ENCODE measurements around the gene ATL3. TPM values are rescaled to one million over a fixed set of nuclear protein-coding genes. Genes with fewer than 3 reads are reported as not detected.

Gene ATL3
- total and polyA plus RNA-seq, 2 of the 4 experiments (the other 2 are of a cell fraction) = 19.9 to 131 TPM

DNA sequence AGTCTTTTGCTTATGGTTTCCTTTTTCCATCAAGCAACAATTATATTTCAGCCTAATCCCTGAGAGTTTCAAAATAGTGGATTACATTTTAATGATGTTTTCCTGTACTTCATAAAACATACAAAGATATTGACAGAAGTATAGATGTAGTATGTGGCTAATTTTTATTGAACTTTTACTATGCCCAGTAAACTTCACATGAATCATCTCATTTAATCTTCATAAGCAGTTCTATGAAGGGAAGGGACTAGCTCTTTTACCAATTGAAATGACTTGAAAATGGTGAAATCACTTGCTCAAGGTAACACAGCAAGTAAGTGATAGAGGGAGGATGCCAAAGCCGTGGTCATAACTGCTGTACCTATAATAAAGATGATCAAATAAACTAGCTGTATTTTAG lies 37.6 kb upstream of the ATL3 start:
- H2AFZ ChIP-seq (replicated peaks; ENCODE audit: low read length, poor library complexity) = no peak overlapping the region
- DNase-seq (no peak), ATAC-seq (ENCODE audit: low read depth) (no peak)
- no peak overlapping the region for H2BK5ac ChIP-seq (ENCODE audit: low read depth, low read length, poor library complexity, severe bottlenecking)
- WGBS, 2 experiments (ENCODE audit: extremely low coverage in 2 of 2, insufficient read length in 1 of 2) = no CpG with 5 or more reads among the region's 1 CpG
- CTCF ChIA-PET = interaction anchor here (0.6 kb wide), 1 partner anchor 11 kb away, joined by 3 read pairs; no protein-coding TSS in a partner anchor
- H4K91ac ChIP-seq (ENCODE audit: insufficient read depth, low read depth, low read length) = no peak overlapping the region
- H4K5ac ChIP-seq (ENCODE audit: low read depth, low read length) = no peak overlapping the region
- H3K4me2 ChIP-seq (ENCODE audit: low read depth, low read length) = no peak overlapping the region
- no peak overlapping the region for H2BK120ac ChIP-seq (ENCODE audit: low read depth, low read length)
- H3K27me3 ChIP-seq (ENCODE audit: control insufficient read depth, insufficient read depth, low read length) = no peaks in the 10 kb centered on the region
- no peak overlapping the region for H2BK15ac ChIP-seq (ENCODE audit: low read depth, low read length)
- dilution Hi-C loops (cut with HindIII; ENCODE audit: low sequenced_read_pairs, unreplicated experiment) = no loop called here
- H3K23ac ChIP-seq (ENCODE audit: low read depth, low read length) = no peak overlapping the region
- H4K20me1 ChIP-seq (ENCODE audit: insufficient read depth, low read length) = peaks cover 37% of the 10 kb centered on the region
- no peak overlapping the region for H3K18ac ChIP-seq (ENCODE audit: low read depth, low read length)
- no peak overlapping the region for H3K9ac ChIP-seq (ENCODE audit: low read depth, low read length)
- no peak overlapping the region for H3K56ac ChIP-seq (ENCODE audit: extremely low read depth, insufficient read depth, low read length)
- in situ Hi-C loops (cut with MboI; ENCODE audit: low sequenced_read_pairs) = no loop called here
- H2AK9ac ChIP-seq (replicated peaks; ENCODE audit: low read depth, low read length, poor library complexity) = no peak overlapping the region
- no peak for TF ChIP-seq MXI1 (IDR thresholded peaks at IDR 0.05; ENCODE audit: borderline replicate concordance, low read depth, low read length)
- TF ChIP-seq RAD21 (IDR thresholded peaks at IDR 0.05; ENCODE audit: low read length) = no peak
- TF ChIP-seq, protein P1, sequence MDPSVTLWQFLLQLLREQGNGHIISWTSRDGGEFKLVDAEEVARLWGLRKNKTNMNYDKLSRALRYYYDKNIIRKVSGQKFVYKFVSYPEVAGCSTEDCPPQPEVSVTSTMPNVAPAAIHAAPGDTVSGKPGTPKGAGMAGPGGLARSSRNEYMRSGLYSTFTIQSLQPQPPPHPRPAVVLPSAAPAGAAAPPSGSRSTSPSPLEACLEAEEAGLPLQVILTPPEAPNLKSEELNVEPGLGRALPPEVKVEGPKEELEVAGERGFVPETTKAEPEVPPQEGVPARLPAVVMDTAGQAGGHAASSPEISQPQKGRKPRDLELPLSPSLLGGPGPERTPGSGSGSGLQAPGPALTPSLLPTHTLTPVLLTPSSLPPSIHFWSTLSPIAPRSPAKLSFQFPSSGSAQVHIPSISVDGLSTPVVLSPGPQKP (IDR thresholded peaks at IDR 0.05; ENCODE audit: borderline replicate concordance, low read depth, low read length) = no peak
- TF ChIP-seq RFX5 (IDR thresholded peaks at IDR 0.05; ENCODE audit: low read depth, low read length) = no peak
- TF ChIP-seq, protein P2, sequence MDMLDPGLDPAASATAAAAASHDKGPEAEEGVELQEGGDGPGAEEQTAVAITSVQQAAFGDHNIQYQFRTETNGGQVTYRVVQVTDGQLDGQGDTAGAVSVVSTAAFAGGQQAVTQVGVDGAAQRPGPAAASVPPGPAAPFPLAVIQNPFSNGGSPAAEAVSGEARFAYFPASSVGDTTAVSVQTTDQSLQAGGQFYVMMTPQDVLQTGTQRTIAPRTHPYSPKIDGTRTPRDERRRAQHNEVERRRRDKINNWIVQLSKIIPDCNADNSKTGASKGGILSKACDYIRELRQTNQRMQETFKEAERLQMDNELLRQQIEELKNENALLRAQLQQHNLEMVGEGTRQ (IDR thresholded peaks at IDR 0.05; ENCODE audit: low read depth, low read length) = no peak
- TF ChIP-seq NFE2L2 (IDR thresholded peaks at IDR 0.05; ENCODE audit: low read depth, low read length) = no peak
- TF ChIP-seq CHD1 (IDR thresholded peaks at IDR 0.05; ENCODE audit: low read depth, low read length) = no peak
- TF ChIP-seq CEBPB (IDR thresholded peaks at IDR 0.05; ENCODE audit: low read depth, low read length) = no peak
- no peak for TF ChIP-seq SMC3 (IDR thresholded peaks at IDR 0.05; ENCODE audit: low read depth, low read length)
- no peak for TF ChIP-seq RCOR1 (IDR thresholded peaks at IDR 0.05; ENCODE audit: insufficient replicate concordance, low read length)
- no peak for TF ChIP-seq POLR2A (IDR thresholded peaks at IDR 0.05; ENCODE audit: low read depth, low read length)
- no peak for TF ChIP-seq FOS (IDR thresholded peaks at IDR 0.05; ENCODE audit: low read depth, low read length)
- no peak overlapping the region for H4K8ac ChIP-seq (ENCODE audit: low read depth in 2 of 2, low read length in 2 of 2)
- H3K36me3 ChIP-seq (ENCODE audit: control insufficient read depth, insufficient read depth, low read length) = no peaks in the 10 kb centered on the region; the same call in 1 of the 2 replicates
- no peaks in the 10 kb centered on the region for H3K9me1 ChIP-seq (ENCODE audit: insufficient read depth, low read length)
- no peak overlapping the region for H2AK5ac ChIP-seq (ENCODE audit: low read depth, low read length)
- POLR2A ChIA-PET (ENCODE audit: unreplicated experiment) = interaction anchor here (0.6 kb wide), 1 partner anchor 15 kb away, joined by 4 read pairs; no protein-coding TSS in a partner anchor
- no peak overlapping the region for H3K14ac ChIP-seq (replicated peaks; ENCODE audit: low read depth, low read length)
- no peaks in the 10 kb centered on the region for H3K9me3 ChIP-seq (ENCODE audit: control insufficient read depth, insufficient read depth, low read length)
- H3K4ac ChIP-seq (ENCODE audit: low read depth, low read length) = no peak overlapping the region
- H2BK20ac ChIP-seq (ENCODE audit: low read depth, low read length) = no peak overlapping the region
- BruUV-seq (replicated peaks) = no TSS peak
- H3K4me1 ChIP-seq (ENCODE audit: control insufficient read depth, insufficient read depth, low read length) = peaks cover 4% of the 10 kb centered on the region
- intact Hi-C loops (cut with micrococcal nuclease) = no loop called here
- H3K4me3 ChIP-seq (ENCODE audit: insufficient read depth, low read depth, low read length) = no peak overlapping the region
- H3K27ac ChIP-seq (ENCODE audit: insufficient read depth, low read length) = no peak overlapping the region
- peaks cover 14 to 69% of the 10 kb centered on the region in 2 experiments for H3K79me1 ChIP-seq (ENCODE audit: low read depth in 1 of 2, low read length in 2 of 2)
